Occipital lobe (tissue), 2 donors: ENCODE data around the gene DCC. TPM values are rescaled to one million over a fixed set of nuclear protein-coding genes. Genes with fewer than 3 reads are reported as not detected.

Experiments
- DNase-seq: peaks from one replicate; lab custom pipeline; 2025; lab: John Stamatoyannopoulos, UW
- total RNA-seq: library from RNA; depleted of rRNA; stranded (reverse); fragments of >200 nt; gene quantifications from one replicate; pipeline ENCODE4 v1.2.3, GENCODE V29; 2014

DCC gene
- total RNA-seq, 1 donor from 2014 or later: 13.6 TPM

DNA sequence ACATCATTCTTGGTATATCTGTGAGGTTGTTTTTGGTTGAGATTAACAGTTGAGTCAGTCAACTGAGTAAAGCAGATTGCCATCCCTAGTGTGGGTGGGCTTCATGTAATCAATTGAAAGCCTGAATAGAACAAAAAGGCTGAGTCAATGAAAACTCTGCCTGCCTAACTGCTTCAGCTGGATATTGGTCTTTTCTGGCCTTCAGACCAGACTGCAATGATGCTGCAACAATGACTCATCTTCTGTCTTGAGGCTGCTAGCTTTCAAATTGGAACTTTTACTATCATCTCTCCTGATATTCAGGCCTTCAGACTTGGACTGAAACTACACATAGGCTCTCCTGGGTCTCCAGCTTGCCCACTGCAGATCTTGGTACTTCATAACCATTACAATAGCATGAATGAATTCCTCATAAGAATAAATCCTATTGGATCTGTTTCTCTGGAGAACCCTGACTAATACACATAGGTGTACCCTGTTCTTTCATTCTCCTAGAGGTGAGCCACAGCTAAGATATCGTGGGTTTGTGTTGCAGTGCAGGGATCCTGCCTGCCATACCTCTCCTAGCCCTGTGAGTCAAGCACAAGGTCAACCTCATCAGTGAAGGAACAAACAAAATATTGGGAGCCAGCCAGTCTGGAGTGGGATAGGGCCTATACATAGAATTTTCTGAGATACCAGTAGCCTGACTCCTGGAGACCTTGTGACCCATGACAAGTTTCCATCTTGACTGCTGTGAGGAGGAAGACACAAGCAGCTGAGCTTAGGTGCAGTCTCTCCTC, 473.8 kb downstream of the DCC start:
- no peak for DNase-seq

- DNase-seq: no peak
These were observed 475.7 kb downstream of the DCC start for GRCh38 chr18:52815651-52816050.

- DNase-seq: no peak
These were observed 476.1 kb downstream of the DCC start for GRCh38 chr18:52816121-52816520.

GRCh38 chr18:52822160-52822559, 482.2 kb downstream of the DCC start:
- DNase-seq: no peak

DNA sequence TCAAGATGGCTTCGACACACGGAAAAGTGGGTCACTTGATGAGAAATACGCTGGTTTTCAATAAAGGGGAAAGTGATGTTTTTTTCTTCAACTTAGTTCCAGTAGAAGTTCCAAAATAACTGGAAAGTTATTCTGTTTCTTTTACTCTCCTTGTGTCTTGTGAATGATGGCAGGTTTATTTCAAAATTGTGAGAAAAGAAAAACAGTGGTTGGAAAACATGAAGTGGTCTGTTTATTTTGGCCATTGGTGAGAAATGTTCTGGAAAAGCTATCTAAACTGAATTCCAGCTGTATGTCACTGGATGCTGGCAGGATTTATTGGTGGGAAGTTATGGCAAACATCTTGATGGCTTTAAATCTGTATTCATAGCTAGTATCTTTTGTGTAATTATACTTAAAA, 484.1 kb downstream of the DCC start:
- no peak for DNase-seq

DNA sequence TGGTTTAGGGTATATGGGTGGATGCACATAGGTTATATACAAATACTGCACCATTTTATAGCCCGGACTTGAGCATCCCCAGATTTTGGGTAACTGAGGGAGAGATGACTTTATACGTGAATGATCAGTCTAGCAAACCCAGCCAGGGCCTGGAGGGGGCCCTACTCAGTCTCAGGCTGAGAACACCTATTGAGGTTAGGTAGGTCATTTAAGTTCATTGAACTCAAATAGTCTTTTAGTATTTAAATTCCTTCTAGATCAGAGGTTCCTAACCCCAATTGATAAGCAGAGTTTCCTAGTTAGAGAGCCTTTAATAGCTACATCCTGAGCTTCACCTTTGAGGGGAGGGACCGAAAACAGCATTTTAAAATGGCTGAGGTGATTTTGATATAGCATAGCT, 487.0 kb downstream of the DCC start:
- DNase-seq: no peak

DNA sequence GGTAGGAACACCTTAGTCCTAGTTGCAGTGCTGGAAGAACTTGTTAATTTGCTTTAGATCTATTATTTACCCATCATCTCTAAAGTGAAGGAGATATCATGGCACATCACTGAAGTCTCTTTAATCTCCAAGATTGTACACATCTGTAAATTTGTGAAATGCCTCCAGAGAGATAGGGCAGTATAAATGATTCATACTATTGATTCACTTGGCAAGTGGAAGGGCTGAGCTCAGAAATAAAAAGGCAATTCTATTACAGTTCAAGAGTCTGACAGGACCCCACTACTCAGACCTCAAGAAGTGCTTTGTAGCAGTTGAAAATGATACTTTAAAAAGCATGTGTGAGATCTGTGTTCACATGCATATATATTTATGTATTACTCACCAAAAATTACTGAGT, 489.3 kb downstream of the DCC start:
- no peak for DNase-seq

DNA sequence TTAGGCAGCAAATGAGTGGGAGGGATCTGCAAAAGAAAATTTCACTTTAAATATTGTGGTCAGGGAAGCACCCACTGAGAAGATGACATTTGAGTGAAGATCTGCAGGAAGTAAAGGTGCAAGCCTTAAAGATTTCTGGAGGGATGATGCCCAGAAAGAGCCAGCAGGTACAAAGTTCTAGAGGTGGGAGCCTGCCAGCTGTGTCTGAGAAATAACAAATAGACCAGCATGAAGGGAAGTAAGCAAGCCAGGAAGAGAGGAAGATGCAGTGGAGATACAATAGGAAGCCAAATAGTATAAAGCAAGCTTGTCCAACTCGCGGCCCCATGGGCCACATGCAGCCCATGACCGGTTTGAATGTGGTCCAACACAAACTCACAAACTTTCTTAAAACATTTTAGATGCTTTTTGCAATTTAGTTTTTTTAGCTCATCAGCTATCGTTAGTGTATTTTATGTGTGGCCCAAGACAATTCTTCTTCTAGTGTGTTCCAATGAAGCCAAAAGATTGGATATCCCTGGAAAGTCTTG, 489.9 kb downstream of the DCC start:
- no peak for DNase-seq

DNA sequence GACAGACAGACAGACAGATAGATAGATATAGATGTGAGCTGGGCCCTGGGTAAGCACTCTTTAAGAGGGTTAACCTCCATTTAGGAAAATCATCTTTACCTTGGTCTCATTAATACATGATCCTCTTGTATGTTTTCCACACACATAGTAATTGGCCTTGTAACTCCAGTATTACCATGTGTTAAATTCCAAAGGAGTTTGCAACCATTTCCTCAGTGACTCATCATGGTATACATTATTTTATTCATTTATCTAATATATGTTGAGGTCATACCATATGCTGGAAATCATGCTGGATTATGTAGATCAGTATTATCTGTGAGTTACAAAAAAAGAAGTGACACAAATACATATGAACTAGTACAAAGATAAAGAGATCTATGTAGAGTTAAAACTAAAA, 504.3 kb downstream of the DCC start:
- no peak for DNase-seq

GRCh38 chr18:52845036-52845435, 505.0 kb downstream of the DCC start:
- DNase-seq: no peak

DNA sequence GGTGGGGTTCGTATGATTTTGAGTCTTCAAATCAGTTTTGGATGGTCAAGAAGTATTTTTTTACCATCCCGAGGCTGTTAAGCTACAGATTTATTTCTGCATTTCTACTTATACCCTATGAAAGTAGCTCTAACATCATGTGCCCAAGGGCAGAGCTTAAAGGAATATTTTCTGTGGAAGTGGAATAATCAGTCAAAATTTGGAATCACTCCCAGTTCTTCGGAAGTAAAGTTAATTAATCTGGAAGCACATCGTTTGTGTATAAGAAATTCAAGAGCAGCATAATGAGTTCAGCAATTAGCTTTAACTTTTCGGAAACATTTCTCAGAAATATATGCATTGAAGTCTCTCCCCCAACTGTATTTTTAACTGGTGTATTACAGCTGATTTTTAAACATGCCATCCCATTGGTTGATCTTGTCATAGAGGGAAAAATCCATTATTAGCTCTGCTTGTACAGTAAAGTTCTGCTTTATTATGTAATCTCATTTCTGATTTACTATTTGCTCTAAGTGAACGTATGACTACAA, 510.1 kb downstream of the DCC start:
- no peak for DNase-seq

GRCh38 chr18:52861558-52861957, 521.6 kb downstream of the DCC start:
- DNase-seq: no peak

DNA sequence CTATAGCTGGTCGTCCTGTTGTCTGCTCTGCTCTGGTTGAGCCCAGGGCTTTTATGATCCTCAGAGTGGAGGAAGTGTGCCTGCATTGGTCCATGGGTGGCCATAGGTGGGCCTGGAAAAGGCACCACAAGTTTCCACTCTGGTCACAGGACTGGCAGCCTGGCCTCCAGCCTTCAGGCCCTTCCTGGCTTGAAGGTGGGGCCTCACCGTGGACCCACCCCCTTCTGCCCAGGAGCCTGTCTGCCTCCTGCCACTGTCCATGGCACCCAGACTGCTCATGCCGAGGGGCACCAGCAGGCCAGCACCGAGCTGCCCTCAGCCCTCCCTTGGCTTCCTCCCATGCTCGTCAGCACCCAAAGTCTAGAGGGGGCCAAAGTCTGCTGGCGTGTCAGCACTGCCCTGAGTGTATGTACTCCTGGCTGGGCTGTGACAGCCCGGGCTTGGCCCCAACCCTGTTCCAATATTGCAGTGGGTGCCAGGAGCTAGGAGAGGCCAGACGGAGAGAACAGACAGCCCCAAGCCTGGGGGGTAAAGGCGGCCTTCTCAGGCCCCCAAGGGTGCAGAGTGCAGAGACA, 529.4 kb downstream of the DCC start:
- DNase-seq: no peak

DNA sequence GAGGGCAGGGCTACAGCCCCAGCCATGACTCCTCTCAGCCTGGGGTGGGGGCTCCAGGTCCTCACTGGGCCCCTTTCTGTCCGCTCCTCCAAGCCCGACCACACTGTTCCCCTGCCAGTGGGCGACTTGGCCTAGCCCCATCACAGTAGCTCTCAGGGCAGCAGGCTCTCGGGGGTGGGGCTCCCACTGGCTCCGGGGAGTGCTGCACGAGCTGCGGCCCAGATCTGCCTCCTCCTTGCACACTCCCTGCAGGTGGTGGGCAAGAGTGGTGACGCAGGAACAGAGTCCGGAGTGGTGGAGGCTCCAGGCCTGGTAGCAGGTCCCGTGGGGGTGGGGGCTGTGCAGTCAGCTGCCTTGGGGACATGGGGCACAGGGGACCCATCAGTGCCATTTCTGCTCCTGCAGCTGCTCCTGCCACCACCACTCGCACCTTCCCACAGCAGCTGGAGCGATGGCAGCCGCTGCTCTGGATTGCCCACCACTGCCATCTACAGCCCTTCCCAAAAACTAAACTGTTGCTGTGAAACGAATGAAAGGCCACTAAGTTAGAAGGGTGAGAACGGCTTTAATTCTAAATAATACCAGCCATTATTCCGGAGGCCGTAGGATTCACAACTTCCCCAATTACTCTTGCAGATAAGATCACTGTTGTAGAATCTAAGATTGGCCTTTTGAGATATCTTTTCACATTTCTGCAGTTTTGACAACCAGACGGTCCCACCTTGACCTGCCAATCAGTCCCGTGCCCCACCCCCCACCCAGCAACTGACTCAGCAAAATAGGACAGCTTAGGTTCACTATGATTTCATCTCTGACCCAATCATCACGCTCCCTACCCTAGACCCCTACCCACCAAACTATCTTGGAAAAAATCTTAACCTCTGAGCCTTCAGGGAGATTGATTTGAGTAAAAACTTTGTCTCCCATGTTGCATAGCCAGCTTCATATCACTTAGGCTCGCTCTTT, 530.2 kb downstream of the DCC start:
- no peak for DNase-seq

DNA sequence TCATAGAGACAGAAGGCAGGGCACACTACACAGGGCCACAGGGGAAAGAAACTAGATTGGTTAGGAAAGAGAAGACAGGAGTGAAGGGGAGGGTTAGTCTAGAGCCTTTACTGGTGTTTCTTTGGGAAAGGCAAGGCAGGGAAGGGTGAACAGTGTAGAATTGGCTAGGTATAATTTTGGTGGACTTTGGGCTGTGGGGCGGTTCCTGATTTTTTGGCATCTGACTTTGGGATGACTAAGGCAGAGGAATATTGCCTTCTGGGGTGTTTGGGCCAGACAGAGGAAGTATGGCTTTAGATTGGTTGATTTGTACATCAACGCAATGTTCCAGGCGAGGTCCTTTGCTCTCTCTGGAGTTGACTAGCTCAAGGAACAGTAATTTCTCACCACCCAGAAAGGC, 534.8 kb downstream of the DCC start:
- no peak for DNase-seq

DNA sequence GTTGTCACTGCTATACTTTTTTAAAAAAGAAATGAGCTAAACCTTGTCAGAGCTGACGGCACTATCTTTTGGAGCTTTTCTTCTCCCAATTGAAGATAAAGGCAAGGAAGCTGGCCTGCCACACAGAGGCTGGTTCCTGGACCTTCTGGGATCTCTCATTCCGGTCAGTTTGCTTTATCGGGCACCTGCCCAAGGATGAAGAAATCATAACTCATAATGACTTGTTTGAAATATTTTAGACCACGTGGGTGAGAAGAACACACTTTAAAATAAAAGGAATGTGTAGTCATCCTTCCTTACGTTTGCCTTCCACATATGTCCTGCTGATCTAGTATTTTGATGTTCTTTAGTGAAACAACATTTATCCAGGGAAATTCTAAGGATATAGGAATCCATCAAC, 535.7 kb downstream of the DCC start:
- no peak for DNase-seq

GRCh38 chr18:52888014-52888413, 548.0 kb downstream of the DCC start:
- DNase-seq: no peak

DNA sequence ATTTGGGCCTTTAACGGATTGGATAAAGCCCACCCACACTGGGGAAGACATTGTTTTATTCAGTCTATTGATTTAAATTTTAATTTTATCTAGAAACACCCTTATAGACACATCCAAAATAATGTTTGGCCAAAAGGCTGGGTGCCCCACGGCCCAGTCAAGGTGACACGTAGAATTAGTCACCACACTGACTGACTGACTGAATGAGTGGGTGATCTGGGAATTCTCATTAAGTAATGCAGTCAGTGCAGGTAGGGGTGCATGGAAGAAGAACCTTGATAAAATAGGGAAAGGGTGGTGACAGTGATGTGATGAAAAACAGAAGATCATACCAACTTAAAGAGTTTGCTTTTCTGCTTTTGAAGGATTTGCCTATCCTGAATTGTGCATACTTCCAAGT, 554.8 kb downstream of the DCC start:
- DNase-seq: no peak

- no peak for DNase-seq
These were observed 557.9 kb downstream of the DCC start for GRCh38 chr18:52897611-52898484.

DNA sequence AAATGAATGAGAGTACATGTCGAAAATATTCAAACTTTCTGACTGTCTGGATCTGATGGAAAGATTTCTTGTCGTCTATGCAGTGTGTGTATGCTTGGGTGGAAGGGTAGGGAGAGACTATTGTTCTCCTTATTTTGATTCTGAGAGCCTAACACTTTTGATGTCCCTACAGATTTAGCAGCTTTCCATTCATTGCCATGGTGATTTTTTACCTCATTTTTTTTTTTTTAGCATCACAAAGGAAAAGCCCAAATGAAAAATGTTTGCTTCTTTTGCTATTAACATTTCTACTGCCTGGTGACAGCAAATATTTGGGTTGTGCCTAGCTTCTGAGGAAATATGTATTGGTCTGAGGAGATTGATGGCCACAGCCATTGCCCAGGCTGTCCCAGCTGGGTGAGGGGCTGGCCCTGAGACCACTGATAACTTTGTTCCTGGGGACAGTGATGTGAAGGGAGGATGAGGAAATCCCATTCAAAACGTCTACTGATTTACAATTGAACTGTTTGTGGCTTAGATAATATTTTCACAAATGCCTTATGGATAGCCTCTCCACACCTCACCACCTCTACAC, 558.6 kb downstream of the DCC start:
- no peak for DNase-seq
